NCI-H345 (cell line): Measurements from ENCODE around the gene DDX54.

Experiments used
- DNase-seq: peaks from one replicate; lab custom pipeline; 2025; lab: John Stamatoyannopoulos, UW

Gene DDX54

GRCh38 chr12:113140706-113141105, 44.6 kb downstream of the DDX54 start:
- no peak for DNase-seq

- DNase-seq: no peak
These were observed 46.5 kb downstream of the DDX54 start for GRCh38 chr12:113138826-113139225.

- DNase-seq: no peak
These were observed 47.2 kb downstream of the DDX54 start for GRCh38 chr12:113137861-113138783.

- DNase-seq: no peak
These were observed 48.2 kb downstream of the DDX54 start for GRCh38 chr12:113136990-113137511.

GRCh38 chr12:113136128-113136989, 48.9 kb downstream of the DDX54 start:
- peak; percentile 29 for DNase-seq

- DNase-seq: peak; percentile 86
These were observed 49.8 kb downstream of the DDX54 start, which contains the start of gene RASAL1 for GRCh38 chr12:113135178-113136127. Gene RASAL1 (minus strand): TSS chr12:113135761. CDS start chr12:113135462, 299 bp downstream.

- peak; percentile 17 for DNase-seq
These were observed 50.7 kb downstream of the DDX54 start for GRCh38 chr12:113134521-113134951.

GRCh38 chr12:113134071-113134470, 51.2 kb downstream of the DDX54 start:
- no peak for DNase-seq

GRCh38 chr12:113133666-113134065, 51.6 kb downstream of the DDX54 start:
- no peak for DNase-seq

GRCh38 chr12:113133036-113133435, 52.2 kb downstream of the DDX54 start:
- DNase-seq: no peak

GRCh38 chr12:113131556-113131955, 53.7 kb downstream of the DDX54 start:
- no peak for DNase-seq

GRCh38 chr12:113130457-113131135, 54.7 kb downstream of the DDX54 start:
- DNase-seq: no peak

- no peak for DNase-seq
These were observed 55.4 kb downstream of the DDX54 start for GRCh38 chr12:113129664-113130456.

- no peak for DNase-seq
These were observed 56.2 kb downstream of the DDX54 start for GRCh38 chr12:113128802-113129663.

GRCh38 chr12:113127791-113128199, 57.5 kb downstream of the DDX54 start:
- DNase-seq: no peak

GRCh38 chr12:113120670-113121370, 64.5 kb downstream of the DDX54 start:
- DNase-seq: peak; percentile 87

- DNase-seq: peak; percentile 11
These were observed 65.2 kb downstream of the DDX54 start for GRCh38 chr12:113119980-113120669.

- no peak for DNase-seq
These were observed 67.1 kb downstream of the DDX54 start for GRCh38 chr12:113118142-113118541.
